ENCODE data around the gene MBD6. TPM values are rescaled to one million over a fixed set of nuclear protein-coding genes. Genes with fewer than 3 reads are reported as not detected.

The MBD6 gene
- total RNA-seq, 1 experiment from 2014 or later = 78.4 TPM

DNA sequence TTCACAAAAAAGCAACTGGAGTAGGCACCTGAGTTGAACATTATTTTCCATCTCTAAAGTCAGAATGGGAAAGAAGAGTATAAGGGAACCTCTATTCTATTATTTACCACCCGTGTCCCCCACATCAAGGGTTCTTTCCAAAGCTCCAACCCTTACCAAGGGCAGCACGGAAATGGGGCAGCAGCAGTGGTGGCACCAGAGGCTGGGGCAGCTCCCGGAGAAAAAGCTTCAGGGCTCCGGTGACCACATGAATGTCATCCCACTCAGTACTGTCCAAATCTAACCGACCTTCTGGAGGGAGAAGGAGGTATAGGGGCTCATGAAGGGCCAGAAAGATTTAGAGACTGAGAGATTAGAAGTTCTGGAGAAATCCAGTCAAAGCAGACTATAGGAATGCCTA, 48.7 kb upstream of the MBD6 start:
- H3K27me3 ChIP-seq (ENCODE audit: insufficient read depth, low read depth) = peaks cover 71% of the 10 kb centered on the region
- no peaks in the 10 kb centered on the region for H3K4me1 ChIP-seq (replicated peaks; ENCODE audit: insufficient read depth)
- BruUV-seq (replicated peaks) = no TSS peak
- intact Hi-C loops (cut with micrococcal nuclease; ENCODE audit: unreplicated experiment) = no loop called here
- no peak for DNase-seq
- POLR2A ChIA-PET (ENCODE audit: unreplicated experiment) = no interaction called here
- H3F3A ChIP-seq (ENCODE audit: insufficient read depth, low read depth) = no peaks in the 10 kb centered on the region
- H3K79me2 ChIP-seq (ENCODE audit: low read depth) = no peaks in the 10 kb centered on the region
- no peak for TF ChIP-seq EZH2 (IDR thresholded peaks at IDR 0.05; ENCODE audit: low read depth)
- TF ChIP-seq, protein P1, sequence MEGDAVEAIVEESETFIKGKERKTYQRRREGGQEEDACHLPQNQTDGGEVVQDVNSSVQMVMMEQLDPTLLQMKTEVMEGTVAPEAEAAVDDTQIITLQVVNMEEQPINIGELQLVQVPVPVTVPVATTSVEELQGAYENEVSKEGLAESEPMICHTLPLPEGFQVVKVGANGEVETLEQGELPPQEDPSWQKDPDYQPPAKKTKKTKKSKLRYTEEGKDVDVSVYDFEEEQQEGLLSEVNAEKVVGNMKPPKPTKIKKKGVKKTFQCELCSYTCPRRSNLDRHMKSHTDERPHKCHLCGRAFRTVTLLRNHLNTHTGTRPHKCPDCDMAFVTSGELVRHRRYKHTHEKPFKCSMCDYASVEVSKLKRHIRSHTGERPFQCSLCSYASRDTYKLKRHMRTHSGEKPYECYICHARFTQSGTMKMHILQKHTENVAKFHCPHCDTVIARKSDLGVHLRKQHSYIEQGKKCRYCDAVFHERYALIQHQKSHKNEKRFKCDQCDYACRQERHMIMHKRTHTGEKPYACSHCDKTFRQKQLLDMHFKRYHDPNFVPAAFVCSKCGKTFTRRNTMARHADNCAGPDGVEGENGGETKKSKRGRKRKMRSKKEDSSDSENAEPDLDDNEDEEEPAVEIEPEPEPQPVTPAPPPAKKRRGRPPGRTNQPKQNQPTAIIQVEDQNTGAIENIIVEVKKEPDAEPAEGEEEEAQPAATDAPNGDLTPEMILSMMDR (conservative IDR thresholded peaks at IDR 0.05) = no peak
- H3K9me3 ChIP-seq (ENCODE audit: insufficient read depth, low read depth) = no peaks in the 10 kb centered on the region
- no peaks in the 10 kb centered on the region for H3K9me2 ChIP-seq (ENCODE audit: insufficient read depth)
- H3K4me2 ChIP-seq = no peak overlapping the region
- H4K20me1 ChIP-seq (ENCODE audit: insufficient read depth) = no peaks in the 10 kb centered on the region
- no peak overlapping the region for H3K27ac ChIP-seq
- CTCF ChIA-PET = no interaction called here
- no peak overlapping the region for H2AFZ ChIP-seq
- no peaks in the 10 kb centered on the region for H3K36me3 ChIP-seq (ENCODE audit: low read depth)
- H3K4me3 ChIP-seq = no peak overlapping the region

- H3K27me3 ChIP-seq (ENCODE audit: insufficient read depth, low read depth) = peaks cover 66% of the 10 kb centered on the region
- H3K4me3 ChIP-seq = no peak overlapping the region
- no peaks in the 10 kb centered on the region for H4K20me1 ChIP-seq (ENCODE audit: insufficient read depth)
- intact Hi-C loops (cut with micrococcal nuclease; ENCODE audit: unreplicated experiment) = no loop called here
- no TSS peak for BruUV-seq (replicated peaks)
- DNase-seq = no peak
- no peaks in the 10 kb centered on the region for H3F3A ChIP-seq (ENCODE audit: insufficient read depth, low read depth)
- no peak overlapping the region for H3K27ac ChIP-seq
- H3K79me2 ChIP-seq (ENCODE audit: low read depth) = no peaks in the 10 kb centered on the region
- H3K9me3 ChIP-seq (ENCODE audit: insufficient read depth, low read depth) = no peaks in the 10 kb centered on the region
- POLR2A ChIA-PET (ENCODE audit: unreplicated experiment) = interaction anchor here (0.7 kb wide), 1 partner anchor 329 kb away, joined by 3 read pairs; no protein-coding TSS in a partner anchor
- H2AFZ ChIP-seq = no peak overlapping the region
- H3K4me2 ChIP-seq = no peak overlapping the region
- no peaks in the 10 kb centered on the region for H3K36me3 ChIP-seq (ENCODE audit: low read depth)
- CTCF ChIA-PET = no interaction called here
- H3K9me2 ChIP-seq (ENCODE audit: insufficient read depth) = no peaks in the 10 kb centered on the region
- H3K4me1 ChIP-seq (replicated peaks; ENCODE audit: insufficient read depth) = no peaks in the 10 kb centered on the region
- no peak for TF ChIP-seq EZH2 (IDR thresholded peaks at IDR 0.05; ENCODE audit: low read depth)
- TF ChIP-seq, protein P1 (conservative IDR thresholded peaks at IDR 0.05) = no peak
Observed at GRCh38 chr12:57474430-57474829, 48.2 kb upstream of the MBD6 start.

DNA sequence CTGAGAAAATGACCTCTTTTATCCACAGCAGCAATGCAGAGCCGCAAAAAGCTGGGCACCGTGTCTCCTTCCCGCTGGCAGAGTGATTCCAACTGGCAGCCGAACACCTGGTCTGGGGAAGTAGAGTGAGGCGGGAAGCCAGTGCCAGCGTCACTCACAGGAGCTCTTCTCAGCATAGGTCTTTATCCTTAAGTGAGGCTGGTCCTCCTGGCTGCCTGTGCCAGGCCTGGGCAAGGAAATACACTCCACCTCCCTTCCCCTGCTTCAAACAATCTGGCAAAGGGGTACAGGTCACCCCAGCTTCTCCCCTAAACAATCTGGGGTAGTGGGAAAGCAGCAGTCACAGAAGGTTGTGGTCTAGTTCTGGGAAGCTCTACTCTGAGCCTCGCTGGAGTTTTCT, 47.8 kb upstream of the MBD6 start:
- H3K4me2 ChIP-seq = no peak overlapping the region

More for the DNA sequence above, 47.8 kb upstream of the MBD6 start:
- H2AFZ ChIP-seq = no peak overlapping the region
- H3K27ac ChIP-seq = no peak overlapping the region
- DNase-seq = no peak
- BruUV-seq (replicated peaks) = no TSS peak
- no peak overlapping the region for H3K4me3 ChIP-seq
- H3K4me1 ChIP-seq (replicated peaks; ENCODE audit: insufficient read depth) = no peaks in the 10 kb centered on the region
- CTCF ChIA-PET = interaction anchor here (0.6 to 0.8 kb wide), 2 partner anchors 155 to 1750 kb away, joined by 4 read pairs; no protein-coding TSS in a partner anchor
- no peaks in the 10 kb centered on the region for H3K9me2 ChIP-seq (ENCODE audit: insufficient read depth)
- intact Hi-C loops (cut with micrococcal nuclease; ENCODE audit: unreplicated experiment) = no loop called here
- H3F3A ChIP-seq (ENCODE audit: insufficient read depth, low read depth) = no peaks in the 10 kb centered on the region
- peaks cover 62% of the 10 kb centered on the region for H3K27me3 ChIP-seq (ENCODE audit: insufficient read depth, low read depth)
- H4K20me1 ChIP-seq (ENCODE audit: insufficient read depth) = no peaks in the 10 kb centered on the region
- no peaks in the 10 kb centered on the region for H3K9me3 ChIP-seq (ENCODE audit: insufficient read depth, low read depth)
- no peaks in the 10 kb centered on the region for H3K79me2 ChIP-seq (ENCODE audit: low read depth)
- POLR2A ChIA-PET (ENCODE audit: unreplicated experiment) = interaction anchor here (0.5 to 0.7 kb wide), 2 partner anchors 261 to 329 kb away, joined by 3 read pairs; no protein-coding TSS in a partner anchor
- H3K36me3 ChIP-seq (ENCODE audit: low read depth) = no peaks in the 10 kb centered on the region
- TF ChIP-seq, protein P1 (conservative IDR thresholded peaks at IDR 0.05) = no peak
- TF ChIP-seq EZH2 (IDR thresholded peaks at IDR 0.05; ENCODE audit: low read depth) = no peak
